Measurements from ENCODE around the gene TNS3.
"Not testable (repeated sequence)": the region's sequence is repeated elsewhere in the genome, so short reads cannot be mapped to it uniquely, and the experiment has no call there.

Gene TNS3

GRCh38 chr7:47452295-47452694, 129.6 kb downstream of the TNS3 start:
- no peak for DNase-seq (ENCODE audit: low spot score)

- no peak for DNase-seq (ENCODE audit: low spot score)
These were observed 130.1 kb downstream of the TNS3 start for GRCh38 chr7:47451851-47452205.

GRCh38 chr7:47449810-47450590, 131.9 kb downstream of the TNS3 start:
- DNase-seq (ENCODE audit: low spot score) = no peak

- no peak for DNase-seq (ENCODE audit: low spot score)
These were observed 132.9 kb downstream of the TNS3 start for GRCh38 chr7:47448971-47449370.

- DNase-seq (ENCODE audit: low spot score) = no peak
These were observed 134.1 kb downstream of the TNS3 start for GRCh38 chr7:47447621-47448349.

GRCh38 chr7:47446871-47447466, 134.9 kb downstream of the TNS3 start:
- DNase-seq (ENCODE audit: low spot score) = no peak

- DNase-seq (ENCODE audit: low spot score) = no peak
These were observed 137.4 kb downstream of the TNS3 start for GRCh38 chr7:47444376-47445098.

- no peak for DNase-seq (ENCODE audit: low spot score)
These were observed 138.9 kb downstream of the TNS3 start for GRCh38 chr7:47443049-47443448.

GRCh38 chr7:47442605-47442865, 139.4 kb downstream of the TNS3 start:
- DNase-seq (ENCODE audit: low spot score) = no peak

- no peak for DNase-seq (ENCODE audit: low spot score)
These were observed 139.9 kb downstream of the TNS3 start for GRCh38 chr7:47441796-47442604.

GRCh38 chr7:47441048-47441447, 140.9 kb downstream of the TNS3 start:
- not testable (repeated sequence) for DNase-seq (ENCODE audit: low spot score)

GRCh38 chr7:47440320-47440719, 141.6 kb downstream of the TNS3 start:
- DNase-seq (ENCODE audit: low spot score) = no peak

GRCh38 chr7:47439181-47439667, 142.7 kb downstream of the TNS3 start:
- no peak for DNase-seq (ENCODE audit: low spot score)

GRCh38 chr7:47438411-47439029, 143.4 kb downstream of the TNS3 start:
- DNase-seq (ENCODE audit: low spot score) = no peak

GRCh38 chr7:47435889-47436312, 146.0 kb downstream of the TNS3 start:
- DNase-seq (ENCODE audit: low spot score) = peak; percentile 74

- DNase-seq (ENCODE audit: low spot score) = no peak
These were observed 148.4 kb downstream of the TNS3 start for GRCh38 chr7:47433564-47433895.

- no peak for DNase-seq (ENCODE audit: low spot score)
These were observed 149.0 kb downstream of the TNS3 start for GRCh38 chr7:47432671-47433563.

GRCh38 chr7:47430422-47430821, 151.5 kb downstream of the TNS3 start:
- no peak for DNase-seq (ENCODE audit: low spot score)

GRCh38 chr7:47428768-47429472, 153.0 kb downstream of the TNS3 start:
- no peak for DNase-seq (ENCODE audit: low spot score)
